ENCODE measurements around the gene NFIB. TPM values are rescaled to one million over a fixed set of nuclear protein-coding genes. Genes with fewer than 3 reads are reported as not detected.

Gene NFIB
- total RNA-seq, 2 experiments from 2014 or later, result 13.7 to 25.1 TPM

GRCh38 chr9:14270358-14271092 is 43.4 kb downstream of the NFIB start:
- TF ChIP-seq, protein P1, sequence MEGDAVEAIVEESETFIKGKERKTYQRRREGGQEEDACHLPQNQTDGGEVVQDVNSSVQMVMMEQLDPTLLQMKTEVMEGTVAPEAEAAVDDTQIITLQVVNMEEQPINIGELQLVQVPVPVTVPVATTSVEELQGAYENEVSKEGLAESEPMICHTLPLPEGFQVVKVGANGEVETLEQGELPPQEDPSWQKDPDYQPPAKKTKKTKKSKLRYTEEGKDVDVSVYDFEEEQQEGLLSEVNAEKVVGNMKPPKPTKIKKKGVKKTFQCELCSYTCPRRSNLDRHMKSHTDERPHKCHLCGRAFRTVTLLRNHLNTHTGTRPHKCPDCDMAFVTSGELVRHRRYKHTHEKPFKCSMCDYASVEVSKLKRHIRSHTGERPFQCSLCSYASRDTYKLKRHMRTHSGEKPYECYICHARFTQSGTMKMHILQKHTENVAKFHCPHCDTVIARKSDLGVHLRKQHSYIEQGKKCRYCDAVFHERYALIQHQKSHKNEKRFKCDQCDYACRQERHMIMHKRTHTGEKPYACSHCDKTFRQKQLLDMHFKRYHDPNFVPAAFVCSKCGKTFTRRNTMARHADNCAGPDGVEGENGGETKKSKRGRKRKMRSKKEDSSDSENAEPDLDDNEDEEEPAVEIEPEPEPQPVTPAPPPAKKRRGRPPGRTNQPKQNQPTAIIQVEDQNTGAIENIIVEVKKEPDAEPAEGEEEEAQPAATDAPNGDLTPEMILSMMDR (conservative IDR thresholded peaks at IDR 0.05; ENCODE audit: low read length), result no peak
- no peak for TF ChIP-seq EZH2phosphoT487 (IDR thresholded peaks at IDR 0.05; ENCODE audit: borderline replicate concordance, low read depth, low read length)
- POLR2A ChIA-PET, result interaction anchor here (0.6 to 0.7 kb wide), 5 partner anchors 14 to 856 kb away, joined by 3 to 7 read pairs (median 4); no protein-coding TSS in a partner anchor
- no peak for DNase-seq (ENCODE audit: low spot score)
- Histone ChIP-seq H3K36me3 (ENCODE audit: insufficient read depth, low read length) (no peaks in the 10 kb centered on the region), H3K4me3 (ENCODE audit: low read depth, low read length, poor library complexity, severe bottlenecking) (no peak overlapping the region), H3K9me3 (ENCODE audit: low read length) (no peaks in the 10 kb centered on the region), H3K4me2 (ENCODE audit: low read length) (no peak overlapping the region), H4K20me1 (ENCODE audit: insufficient read depth, low read length) (0 out of 2 replicates have a peak, but pooled peaks cover 6% of the 10 kb centered on the region), H3K4me1 (ENCODE audit: insufficient read depth, low read length, poor library complexity, severe bottlenecking) (peaks cover 16% of the 10 kb centered on the region), H3K79me2 (ENCODE audit: insufficient read depth, low read depth, low read length) (no peaks in the 10 kb centered on the region), H2AFZ (ENCODE audit: low read length) (no peak overlapping the region), H3K9me2 (ENCODE audit: insufficient read depth, low read length) (no peaks in the 10 kb centered on the region), H3K27ac (ENCODE audit: low read depth, low read length, poor library complexity, severe bottlenecking) (no peak overlapping the region)
- intact Hi-C loops (cut with micrococcal nuclease; ENCODE audit: unreplicated experiment), result no loop called here
- CTCF ChIA-PET (ENCODE audit: unreplicated experiment), result no interaction called here
- no TSS peak for BruUV-seq (replicated peaks)

DNA sequence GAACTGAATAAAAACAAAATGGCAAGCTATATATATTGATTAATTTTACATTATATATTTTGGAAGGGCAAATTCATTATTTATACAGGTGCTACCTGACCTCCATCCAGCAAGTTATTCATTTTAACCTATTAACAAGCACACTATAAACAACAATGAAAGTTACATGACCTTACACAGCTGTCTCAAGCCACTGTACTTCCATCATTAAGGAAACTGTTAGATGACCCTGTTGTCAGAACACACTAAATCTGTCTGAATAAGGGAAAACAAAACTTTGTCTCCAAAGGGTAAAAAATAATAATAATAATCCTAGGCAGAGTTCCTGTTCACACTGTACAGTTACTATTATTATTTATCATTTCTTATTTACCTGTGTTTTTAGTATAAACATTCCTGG is 44.0 kb downstream of the NFIB start:
- Histone ChIP-seq H3K36me3 (ENCODE audit: insufficient read depth, low read length) (no peaks in the 10 kb centered on the region), H3K79me2 (ENCODE audit: insufficient read depth, low read depth, low read length) (no peaks in the 10 kb centered on the region), H3K9me3 (ENCODE audit: low read length) (no peaks in the 10 kb centered on the region), H2AFZ (ENCODE audit: low read length) (no peak overlapping the region), H3K9me2 (ENCODE audit: insufficient read depth, low read length) (no peaks in the 10 kb centered on the region), H3K27ac (ENCODE audit: low read depth, low read length, poor library complexity, severe bottlenecking) (no peak overlapping the region), H3K4me3 (ENCODE audit: low read depth, low read length, poor library complexity, severe bottlenecking) (no peak overlapping the region), H3K4me2 (ENCODE audit: low read length) (no peak overlapping the region), H4K20me1 (ENCODE audit: insufficient read depth, low read length) (0 out of 2 replicates have a peak, but pooled peaks cover 6% of the 10 kb centered on the region), H3K4me1 (ENCODE audit: insufficient read depth, low read length, poor library complexity, severe bottlenecking) (peaks cover 16% of the 10 kb centered on the region)
- ChIA-PET CTCF (ENCODE audit: unreplicated experiment) (no interaction called here), POLR2A (interaction anchor here (0.6 to 0.7 kb wide), 4 partner anchors 14 to 855 kb away, joined by 3 to 5 read pairs (median 4); no protein-coding TSS in a partner anchor)
- intact Hi-C loops (cut with micrococcal nuclease; ENCODE audit: unreplicated experiment), result no loop called here
- no TSS peak for BruUV-seq (replicated peaks)
- no peak for DNase-seq (ENCODE audit: low spot score)
- TF ChIP-seq, protein P1 (conservative IDR thresholded peaks at IDR 0.05; ENCODE audit: low read length), result no peak
- no peak for TF ChIP-seq EZH2phosphoT487 (IDR thresholded peaks at IDR 0.05; ENCODE audit: borderline replicate concordance, low read depth, low read length)
